ENCODE measurements around the gene POTEE. TPM values are rescaled to one million over a fixed set of nuclear protein-coding genes. Genes with fewer than 3 reads are reported as not detected.

The POTEE gene
- total RNA-seq (2022; extraction: Qiagen RNA extraction; ENCODE audit: low read depth) = 0.06 to 0.15 TPM (median 0.08 TPM) in 4 of 5 replicates, not detected in the other

GRCh38 chr2:131209030-131209772 is at the start of gene POTEE:
TSS of gene POTEE (plus strand) at chr2:131209536. CDS start at chr2:131218403, 8,867 bp downstream.

Other genes with a start within 250 kb of the POTEE start
- gene FAM168B, start 116.1 kb upstream of the POTEE start, total RNA-seq (2022; extraction: Qiagen RNA extraction; ENCODE audit: low read depth) = 86.7 to 102 TPM (median 97.8 TPM) in 5 replicates
- gene PLEKHB2, start 104.2 kb upstream of the POTEE start, total RNA-seq (2022; extraction: Qiagen RNA extraction; ENCODE audit: low read depth) = 71.6 to 88.2 TPM (median 81.3 TPM) in 5 replicates
- 0.02 TPM in 1 of 5 replicates, not detected in the others for gene RAB6D, start 154.6 kb downstream of the POTEE start, total RNA-seq (2022; extraction: Qiagen RNA extraction; ENCODE audit: low read depth)